Stimulated activated CD4-positive, alpha-beta T cell treated with anti-CD3 and anti-CD28 coated beads, Interleukin-15, amount 100 ng/mL, for 1 hour (primary cell): Measurements from ENCODE around the gene RELN.

Experiments
- DNase-seq, 2 donors: peaks; one replicate each; pipeline ENCODE4 v3.0.0-alpha.2; 2020; ENCODE audit warnings: low read depth in 1 of 2, low spot score in 1 of 2

RELN gene

DNA sequence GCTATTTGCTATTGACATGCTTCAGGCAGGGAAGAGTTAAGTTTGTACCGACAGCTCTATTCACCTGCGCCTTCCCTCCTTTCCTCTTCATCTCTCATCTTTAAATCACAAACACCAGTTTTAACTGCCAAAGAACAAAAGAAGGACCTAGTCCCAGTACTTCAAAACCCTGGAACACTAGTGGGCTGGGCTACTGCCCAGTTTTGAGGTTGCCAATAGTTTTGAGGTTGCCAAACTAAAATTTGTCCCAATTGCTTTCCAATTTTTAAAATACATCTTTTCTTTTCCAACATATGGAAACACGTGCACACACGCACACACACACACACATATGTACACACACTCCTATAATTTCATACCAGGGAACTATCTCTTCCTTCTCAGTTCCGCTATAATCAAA is 412.8 kb downstream of the RELN start:
- no peak for DNase-seq

DNA sequence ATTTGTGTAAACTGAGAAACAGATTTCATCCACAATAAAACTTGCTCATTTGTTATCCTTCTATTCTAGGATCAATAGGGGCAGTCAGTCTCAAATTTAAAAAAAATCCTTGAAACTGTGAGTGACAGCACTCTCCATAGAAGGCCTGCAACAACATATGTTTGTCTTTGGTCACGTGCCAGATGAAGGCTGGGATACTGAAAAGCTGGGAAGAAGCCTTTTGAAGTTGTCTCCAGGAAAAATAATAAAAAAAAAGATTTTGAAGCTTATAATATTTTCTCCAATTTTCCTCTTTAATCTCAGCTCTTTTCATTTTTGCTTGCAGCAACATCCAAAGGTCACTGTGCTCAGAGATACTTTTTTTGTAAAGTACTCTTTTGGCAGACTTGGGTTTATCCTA is 414.9 kb downstream of the RELN start:
- no peak for DNase-seq

DNA sequence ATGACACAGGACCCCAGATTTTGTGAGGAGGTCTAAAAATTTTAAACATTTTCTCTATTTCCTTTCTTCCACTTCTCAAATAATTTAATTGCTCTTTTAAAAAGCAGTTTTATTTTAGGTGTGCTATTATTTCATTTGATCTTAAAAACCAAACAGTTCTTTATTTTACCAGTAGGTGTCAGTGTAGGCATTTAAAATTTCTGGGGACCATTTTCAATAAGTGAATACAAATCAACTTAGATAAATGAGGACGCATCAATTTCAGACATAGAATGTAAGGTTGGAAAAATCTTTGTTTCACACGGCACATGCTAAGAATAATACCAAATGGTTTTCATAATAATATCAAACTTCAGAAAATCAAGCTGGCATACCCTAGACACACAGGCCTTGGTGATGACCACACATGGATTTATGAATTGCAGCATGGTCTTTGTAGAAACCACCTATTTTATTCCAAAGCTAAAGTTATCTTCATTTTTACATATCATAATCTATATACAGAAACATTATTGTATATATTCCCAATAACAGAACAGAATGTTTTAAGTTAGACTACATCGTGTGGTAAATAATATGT is 415.9 kb downstream of the RELN start:
- DNase-seq = no peak

DNA sequence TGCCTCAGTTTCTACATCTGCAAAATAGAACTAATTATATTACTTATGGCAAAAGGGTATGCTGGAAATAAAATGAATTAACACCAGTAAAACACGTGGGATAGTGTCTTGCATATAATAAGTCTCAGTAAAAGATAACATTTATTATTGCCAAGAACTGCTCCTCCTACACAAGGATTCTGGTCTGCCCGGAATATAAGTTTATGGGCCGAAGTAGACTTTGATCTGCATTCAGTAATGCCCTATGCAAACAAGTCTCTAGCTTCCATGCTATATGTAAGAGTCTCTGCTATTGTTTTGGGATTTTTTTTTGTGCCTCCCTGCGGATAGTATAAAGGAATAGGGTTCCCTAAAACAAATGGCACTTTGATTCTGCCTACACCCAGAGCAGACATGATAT is 417.9 kb downstream of the RELN start:
- DNase-seq = no peak

DNA sequence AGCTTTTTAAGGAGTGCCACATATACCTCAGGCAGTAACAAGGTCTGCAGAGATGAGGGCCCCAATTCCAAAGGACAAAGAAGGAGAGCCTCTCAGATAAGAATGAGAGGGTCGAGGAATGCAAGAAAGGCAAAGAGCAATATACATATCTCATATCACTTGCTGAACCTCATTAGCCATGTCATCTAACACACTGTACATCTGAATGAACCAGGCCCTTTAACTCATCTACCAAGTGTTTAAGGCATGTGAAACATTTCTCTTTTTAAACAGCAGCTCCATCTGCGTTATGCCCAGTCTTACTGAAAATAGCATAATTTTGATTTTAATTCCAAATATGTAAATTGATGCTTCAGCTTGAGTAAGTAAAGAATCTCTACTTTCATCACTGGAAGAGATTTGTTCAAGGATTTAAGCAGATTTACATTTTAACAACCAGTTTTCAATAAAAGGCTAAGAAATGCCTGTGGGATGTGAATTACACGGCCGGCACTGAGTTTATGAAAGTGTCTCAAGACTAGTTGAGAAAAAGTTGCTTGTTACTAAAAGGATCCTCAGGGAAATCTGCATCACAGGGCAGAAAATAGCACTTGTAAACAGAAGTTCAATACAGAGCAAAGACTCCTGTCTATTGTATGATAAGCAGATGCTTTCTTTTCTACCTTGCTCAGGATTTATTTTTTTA is 419.7 kb downstream of the RELN start:
- DNase-seq = no peak

DNA sequence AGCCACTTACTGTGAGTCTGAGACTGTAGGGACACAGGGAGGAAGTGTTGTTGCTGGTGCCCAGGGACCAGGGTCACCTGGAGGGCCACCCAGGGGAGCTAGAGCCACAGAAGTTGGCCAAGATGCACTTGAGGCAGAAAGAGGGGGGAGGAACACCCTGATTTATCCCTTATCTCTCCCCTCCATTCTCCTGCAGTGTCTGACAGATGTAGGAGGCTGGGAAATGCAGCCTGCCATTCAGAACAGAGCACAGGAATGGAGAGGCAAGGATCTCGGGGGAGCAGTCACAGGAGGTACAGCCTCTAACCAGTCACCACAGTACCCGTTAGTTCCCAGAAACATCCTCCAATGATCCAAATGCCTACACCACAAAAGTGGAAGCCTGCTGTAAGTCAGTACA is 425.0 kb downstream of the RELN start:
- DNase-seq = no peak

DNA sequence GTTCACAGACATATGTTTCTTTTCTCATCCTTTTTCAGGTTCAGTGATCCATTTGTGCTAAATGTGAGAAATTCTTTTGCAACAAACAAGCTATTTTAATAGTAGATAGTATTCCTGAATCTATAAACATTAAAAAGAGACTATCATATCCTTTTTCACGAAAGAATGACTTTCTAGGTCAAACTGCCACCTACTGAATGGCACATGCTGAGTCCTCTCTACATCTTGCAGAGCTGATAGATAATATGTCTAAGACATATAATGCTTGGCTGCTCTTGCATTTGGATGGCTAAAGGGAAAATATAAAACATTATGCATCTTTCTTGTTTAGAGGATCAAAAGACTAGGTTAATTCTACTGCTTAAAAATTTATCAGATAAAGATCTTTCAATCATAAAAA is 429.3 kb downstream of the RELN start:
- DNase-seq = no peak

DNA sequence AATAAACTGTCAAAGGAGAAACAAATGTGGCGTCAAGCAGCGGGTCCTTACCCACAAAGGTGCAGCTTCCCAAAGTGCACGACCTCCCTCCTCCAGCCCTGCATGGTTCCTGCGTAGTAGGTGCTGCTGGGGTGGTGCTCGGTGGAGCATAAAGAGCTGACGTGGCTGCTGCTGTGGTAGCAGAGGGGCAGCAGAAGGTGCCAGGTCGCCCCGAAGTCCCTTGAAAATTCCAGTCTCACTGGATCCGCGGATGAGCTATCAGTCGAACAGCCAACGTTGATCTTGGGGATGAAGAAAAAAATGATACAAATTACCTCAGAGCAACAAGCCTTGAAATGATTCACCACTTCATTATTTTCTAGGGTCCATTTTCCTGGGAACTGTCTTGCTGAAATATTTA is 438.4 kb downstream of the RELN start:
- DNase-seq = no peak

DNA sequence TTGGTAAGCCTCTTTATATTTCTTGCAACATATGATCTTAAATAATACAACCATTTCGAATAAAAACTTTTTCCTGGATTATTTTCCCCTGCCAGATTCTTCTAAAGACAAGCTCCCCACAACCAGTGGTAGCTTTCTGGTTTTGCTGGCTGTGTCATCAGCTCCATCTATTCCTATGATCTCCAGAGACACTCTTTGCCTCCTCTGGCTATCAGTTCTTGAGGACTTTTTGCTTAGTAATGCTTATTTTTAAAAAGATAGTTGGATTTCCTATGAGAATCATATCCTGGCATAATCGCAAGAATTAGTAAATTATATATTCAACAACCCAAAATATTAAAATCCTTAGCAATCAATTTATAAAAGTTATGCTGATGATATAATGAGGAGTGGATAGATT is 439.7 kb downstream of the RELN start:
- no peak for DNase-seq

DNA sequence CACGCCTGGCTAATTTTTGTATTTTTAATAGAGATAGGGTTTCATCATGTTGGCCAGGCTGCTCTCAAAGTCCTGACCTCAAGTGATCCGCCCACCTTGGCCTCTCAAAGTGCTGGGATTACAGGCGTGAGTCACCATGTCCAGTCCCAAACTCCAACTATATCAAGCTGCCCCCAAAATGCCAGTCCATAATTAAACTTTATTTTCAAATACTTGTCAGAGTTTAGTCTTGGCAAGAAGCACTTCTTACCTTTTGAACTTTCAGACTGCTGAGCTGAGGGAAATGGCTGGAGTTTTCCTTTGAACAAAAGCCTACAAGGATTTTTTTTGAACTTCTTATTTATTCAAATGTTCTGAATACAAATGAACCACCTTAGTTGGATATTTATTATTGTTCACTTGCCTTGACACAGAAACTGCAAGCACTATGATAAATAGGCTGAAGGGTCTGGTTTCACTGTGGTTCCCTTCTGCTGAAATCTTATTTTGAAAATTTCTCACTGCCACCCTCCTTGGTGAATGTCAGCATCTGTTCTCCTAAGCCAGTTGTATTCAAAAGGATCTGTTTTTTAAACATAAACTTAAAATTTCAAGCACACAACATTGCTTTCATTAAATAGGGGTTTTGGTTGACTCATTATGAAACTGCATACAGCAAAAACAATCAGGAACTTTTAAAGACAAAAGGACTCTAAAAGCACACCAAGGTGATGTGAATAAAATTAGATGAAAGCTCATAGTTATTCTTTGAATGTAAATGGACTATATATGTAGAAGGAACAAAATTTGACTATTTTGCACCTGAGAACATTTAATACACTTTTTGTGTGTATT is 441.8 kb downstream of the RELN start:
- DNase-seq = no peak

DNA sequence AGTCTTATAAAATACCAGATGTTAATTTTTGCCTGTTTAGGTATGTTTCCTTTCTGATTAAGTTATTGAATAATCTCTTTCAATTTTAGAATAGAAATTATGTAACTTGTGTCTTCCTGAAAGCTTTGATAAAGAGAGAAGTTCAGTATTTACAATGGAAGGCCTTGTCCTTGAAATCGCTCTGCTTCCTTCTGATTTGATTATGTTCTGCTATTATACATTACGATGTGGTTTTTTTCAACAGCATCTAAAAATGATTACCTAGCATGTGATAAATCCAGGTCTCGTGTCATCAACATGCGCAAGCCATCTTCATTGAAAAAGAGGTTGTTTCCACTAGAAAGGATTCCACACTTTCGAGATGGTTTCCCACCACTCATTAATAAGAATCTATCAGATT is 447.0 kb downstream of the RELN start:
- no peak for DNase-seq

DNA sequence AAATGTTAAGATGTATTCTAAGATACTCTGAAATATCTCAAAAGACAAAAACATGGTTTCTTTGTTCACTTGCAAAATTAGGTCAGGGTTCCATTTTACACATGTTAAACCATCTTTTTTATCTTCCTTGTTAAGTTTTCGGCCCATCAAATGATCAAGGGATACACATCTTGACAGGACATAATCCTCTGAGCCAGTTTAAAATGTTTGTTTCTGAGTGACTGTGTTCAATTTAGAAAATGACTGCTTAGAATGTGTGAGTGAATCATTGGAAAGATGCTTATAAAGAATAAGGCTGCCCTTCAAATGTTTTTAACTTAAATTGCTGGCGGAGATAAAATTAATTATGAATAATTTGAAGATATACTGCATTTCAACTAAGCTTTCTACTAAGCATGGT is 447.5 kb downstream of the RELN start:
- DNase-seq = no peak

DNA sequence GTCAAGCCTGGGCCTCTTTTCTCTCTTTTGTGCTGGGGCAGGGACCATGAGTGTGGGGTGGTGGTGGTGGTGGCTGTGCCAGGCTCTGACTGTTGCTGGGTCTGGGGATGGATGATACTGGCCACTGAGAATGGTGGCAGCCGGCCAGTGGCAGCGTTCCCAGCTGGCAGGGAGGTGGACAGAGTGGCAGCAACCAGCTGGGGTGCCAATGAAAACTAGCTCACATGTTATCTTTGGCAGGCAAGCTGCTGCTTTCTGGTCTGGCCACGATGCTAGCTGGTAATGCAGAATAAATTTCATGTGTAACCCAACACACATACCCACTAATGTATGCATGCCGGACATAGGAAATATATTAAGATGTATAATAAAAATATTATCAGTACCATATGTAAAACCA is 448.4 kb downstream of the RELN start:
- no peak for DNase-seq

DNA sequence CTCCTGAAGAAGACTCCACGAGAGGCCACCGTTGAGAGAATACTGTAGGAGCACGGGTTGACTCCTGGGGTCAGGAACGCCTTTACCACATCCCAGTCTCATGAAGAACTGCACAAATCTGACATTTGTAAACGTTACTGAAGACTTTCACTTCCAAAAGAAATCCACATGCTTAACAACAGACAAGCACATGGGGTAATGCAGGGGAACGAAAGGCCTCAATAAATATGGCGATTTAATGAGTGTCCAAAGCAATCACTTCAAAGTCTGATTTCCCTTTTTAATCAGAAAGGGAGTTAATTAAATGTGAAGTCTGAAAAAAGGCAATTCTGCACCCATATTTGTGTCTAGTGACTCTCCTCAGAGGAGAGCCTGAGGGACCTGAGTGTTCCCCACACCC is 449.1 kb downstream of the RELN start:
- no peak for DNase-seq

DNA sequence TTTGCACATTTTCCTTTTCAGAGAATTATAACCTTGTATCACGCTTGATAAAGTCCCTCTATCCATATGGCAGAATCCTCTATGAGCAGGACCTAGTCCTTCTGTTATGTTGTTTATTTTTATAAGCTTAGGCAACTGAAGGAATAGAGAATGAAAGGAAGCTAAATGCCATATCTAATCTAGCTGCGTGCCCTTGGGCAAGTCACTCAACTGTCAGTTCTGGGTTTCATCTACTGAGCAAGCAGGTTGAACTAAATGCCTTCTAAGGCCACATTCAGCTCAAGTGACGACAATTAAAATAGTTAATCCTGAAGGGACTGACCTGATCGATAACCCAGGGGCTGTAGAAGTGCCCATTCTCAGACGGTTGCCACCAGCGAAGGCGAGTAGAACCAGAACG is 449.6 kb downstream of the RELN start:
- no peak for DNase-seq

DNA sequence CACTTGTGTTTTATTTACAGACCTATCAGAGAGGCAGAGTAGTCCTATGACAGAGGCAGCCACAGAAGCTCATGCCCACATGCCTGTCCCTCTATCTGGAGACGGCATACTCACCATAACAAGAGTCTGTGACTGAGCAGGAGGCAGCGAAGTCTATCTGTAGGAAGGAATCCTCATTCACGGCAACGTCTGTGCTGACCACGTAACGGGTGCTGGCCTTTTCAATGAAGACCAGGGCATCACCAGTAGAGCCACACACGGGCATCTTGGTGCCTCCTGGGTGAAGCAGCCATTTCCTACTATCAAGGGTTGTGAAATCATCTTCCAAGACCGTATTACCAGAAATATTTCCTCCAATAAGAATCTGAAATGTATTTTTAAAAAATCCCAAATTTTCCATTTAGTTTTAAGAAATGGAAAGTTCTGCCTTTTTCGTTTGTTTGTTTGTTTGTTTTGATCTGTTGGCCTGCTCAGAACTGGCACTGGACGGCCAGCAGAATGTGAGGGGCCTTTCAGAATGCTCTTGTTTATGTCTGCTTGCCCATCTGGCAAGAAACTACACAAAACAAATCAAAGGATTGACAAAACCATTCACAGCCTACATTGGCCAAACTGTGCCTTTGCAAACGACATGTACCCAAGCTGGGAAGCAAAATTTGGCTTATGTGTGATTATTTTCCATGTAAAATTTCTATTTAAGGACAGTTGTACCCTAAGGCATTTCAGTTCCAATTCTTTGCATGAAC is 450.3 kb downstream of the RELN start:
- DNase-seq = no peak

DNA sequence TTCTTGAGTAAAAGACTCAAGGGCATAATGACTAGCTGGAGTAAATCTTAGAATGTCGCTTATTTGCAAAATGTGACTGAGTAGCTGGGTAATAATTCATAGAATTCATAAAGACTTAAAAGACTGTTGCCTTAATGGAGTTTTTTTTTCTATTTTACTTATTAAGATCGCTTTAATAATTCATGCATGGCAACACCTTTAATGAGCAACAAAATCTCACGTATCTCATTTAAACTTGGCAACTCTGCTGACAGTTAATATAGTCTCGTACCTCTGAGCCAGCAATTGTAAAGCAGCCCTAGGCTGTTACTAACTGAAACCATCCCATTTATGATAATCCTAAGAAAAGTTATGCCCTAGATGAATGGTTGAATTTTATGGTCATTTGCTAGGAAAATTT is 455.7 kb downstream of the RELN start:
- DNase-seq = no peak

DNA sequence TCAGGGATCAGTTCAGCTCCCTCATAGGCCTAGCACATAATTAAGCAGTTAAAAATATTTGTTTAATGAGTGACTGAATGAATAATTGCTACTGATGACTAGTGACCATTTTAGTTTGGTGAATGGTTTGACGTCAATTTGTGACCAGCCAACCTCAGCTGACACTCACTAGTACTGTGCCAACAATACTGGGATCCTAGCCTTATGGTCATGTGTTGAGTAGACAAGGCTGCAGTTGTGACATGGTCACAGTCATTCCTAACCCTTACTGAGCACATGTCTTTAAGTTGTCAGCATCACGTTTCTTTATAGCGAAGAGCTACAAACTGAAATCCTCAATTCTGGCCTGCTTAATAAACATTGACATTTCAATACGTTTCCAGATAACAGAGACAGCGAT is 456.5 kb downstream of the RELN start:
- no peak for DNase-seq

DNA sequence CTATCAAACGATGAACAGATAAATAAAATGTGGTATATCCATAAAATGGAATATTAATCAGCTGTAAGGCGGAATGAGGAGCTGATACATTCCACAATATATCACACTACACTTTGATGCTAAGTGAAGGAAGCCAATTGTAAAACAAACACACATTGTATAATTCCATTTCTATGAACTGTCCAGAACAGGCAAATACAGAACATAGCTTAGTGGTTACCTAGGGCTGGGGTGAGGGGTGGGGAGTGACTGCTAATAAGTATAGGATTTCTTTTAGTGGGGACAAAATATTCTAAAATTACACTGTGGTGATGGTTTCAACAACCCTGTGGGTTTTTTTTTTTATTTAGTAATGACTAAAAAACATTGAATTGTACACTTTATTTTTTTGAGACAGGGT is 461.3 kb downstream of the RELN start:
- no peak for DNase-seq

DNA sequence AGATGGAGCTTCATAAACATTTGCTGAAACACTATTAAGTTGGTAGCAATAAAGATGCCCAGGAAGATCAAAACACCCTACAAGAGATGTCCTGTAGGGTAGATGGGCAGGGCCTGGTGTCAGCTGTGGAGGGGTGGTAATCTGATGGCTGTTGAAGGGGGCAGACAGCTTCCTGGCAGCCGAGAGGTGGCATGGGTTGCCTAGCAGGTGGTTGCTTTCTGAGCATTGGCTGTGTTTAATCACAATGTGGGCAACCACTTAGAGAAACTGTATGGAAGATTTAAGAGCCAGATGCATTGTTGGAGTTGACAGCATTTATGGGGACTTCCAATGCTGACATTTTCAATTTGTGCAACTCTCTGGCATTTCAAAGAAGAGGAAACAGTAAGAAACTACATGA is 463.5 kb downstream of the RELN start:
- DNase-seq = no peak

DNA sequence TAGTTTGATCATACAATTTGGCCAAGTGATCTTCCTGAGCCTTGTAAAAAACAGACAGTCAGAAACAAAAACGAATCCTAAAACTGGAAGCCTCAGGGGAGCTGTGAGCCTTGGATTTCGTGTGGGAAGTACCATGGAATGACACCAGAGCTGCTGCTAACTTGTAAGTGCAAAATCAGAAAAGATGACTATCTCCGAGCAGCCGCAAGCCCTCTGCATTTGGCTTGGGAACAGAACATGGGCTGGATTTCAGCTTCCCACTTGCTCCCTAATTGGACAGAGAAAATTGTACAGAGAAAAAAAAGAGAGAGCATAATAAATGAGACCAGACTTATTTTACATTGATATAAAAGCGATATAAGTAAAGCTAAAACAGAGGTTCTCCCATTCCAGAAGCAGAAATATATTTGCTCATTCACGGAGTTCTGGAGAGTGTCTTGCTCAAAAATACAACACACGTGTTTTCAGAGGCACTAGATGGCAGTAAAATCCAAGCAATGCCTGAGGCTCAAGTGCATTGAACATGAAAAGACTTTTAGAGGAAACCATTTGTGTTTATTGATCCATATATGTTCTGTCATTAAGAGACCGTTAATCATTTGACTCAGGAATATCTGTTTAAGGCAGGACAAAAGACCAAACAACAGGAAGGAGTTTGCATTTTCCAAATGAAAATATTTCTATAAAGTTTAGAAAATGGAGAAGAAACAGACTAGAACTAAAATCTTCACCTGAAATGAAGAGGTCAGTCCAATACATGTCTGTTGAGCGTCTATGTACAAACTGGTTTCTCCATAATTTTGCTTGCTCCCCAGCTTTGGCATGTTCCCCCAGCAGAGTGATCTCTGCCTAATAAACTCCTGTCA is 465.2 kb downstream of the RELN start:
- no peak for DNase-seq
